ENCODE measurements around the gene PTPRN2. TPM values are rescaled to one million over a fixed set of nuclear protein-coding genes. Genes with fewer than 3 reads are reported as not detected.

The PTPRN2 gene
- total RNA-seq, 1 donor from 2014 or later = 2.4 TPM

DNA sequence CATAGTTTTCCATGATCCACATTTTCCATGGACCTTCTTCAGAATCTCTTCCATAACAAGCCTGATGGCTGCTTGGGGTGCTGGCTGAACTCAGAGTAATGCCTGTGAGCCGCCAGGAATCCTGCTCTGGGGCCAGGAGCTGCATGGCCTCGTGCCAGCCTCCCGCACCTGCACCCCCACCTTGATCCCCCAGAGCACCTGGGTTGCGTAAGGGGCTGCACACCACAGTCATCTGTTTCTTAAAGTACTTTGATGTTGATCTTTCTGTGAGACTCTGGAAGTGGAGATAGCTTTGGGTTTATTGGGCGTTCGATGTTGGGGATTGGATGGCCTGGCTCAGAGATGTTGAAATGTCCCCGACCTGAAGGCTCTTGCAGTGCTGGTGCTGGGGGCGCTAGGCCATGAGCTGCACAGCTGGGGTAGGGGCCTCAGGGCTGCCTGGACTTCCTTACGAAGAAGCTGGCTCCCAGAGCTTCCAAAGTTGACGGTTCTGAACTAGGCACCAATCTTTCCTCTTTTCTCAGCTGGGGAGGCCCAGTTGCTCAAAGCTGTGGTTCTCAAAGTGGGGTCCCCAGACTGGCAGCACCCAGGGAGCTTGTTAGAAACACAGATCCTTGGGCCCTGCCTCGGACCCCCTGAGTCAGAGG, 716.9 kb downstream of the PTPRN2 start:
- Histone ChIP-seq H3K4me3 (ENCODE audit: low read depth, low read length) (no peak overlapping the region), H3K27me3 (ENCODE audit: control insufficient read depth, insufficient read depth, low read length) (no peaks in the 10 kb centered on the region), H3K36me3 (ENCODE audit: control insufficient read depth, insufficient read depth, low read length) (no peaks in the 10 kb centered on the region)
- DNase-seq (ENCODE audit: low read depth) = no peak
- TF ChIP-seq, protein P1, sequence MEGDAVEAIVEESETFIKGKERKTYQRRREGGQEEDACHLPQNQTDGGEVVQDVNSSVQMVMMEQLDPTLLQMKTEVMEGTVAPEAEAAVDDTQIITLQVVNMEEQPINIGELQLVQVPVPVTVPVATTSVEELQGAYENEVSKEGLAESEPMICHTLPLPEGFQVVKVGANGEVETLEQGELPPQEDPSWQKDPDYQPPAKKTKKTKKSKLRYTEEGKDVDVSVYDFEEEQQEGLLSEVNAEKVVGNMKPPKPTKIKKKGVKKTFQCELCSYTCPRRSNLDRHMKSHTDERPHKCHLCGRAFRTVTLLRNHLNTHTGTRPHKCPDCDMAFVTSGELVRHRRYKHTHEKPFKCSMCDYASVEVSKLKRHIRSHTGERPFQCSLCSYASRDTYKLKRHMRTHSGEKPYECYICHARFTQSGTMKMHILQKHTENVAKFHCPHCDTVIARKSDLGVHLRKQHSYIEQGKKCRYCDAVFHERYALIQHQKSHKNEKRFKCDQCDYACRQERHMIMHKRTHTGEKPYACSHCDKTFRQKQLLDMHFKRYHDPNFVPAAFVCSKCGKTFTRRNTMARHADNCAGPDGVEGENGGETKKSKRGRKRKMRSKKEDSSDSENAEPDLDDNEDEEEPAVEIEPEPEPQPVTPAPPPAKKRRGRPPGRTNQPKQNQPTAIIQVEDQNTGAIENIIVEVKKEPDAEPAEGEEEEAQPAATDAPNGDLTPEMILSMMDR (IDR thresholded peaks at IDR 0.05; ENCODE audit: insufficient read depth, low read length, poor library complexity, severe bottlenecking) = no peak

DNA sequence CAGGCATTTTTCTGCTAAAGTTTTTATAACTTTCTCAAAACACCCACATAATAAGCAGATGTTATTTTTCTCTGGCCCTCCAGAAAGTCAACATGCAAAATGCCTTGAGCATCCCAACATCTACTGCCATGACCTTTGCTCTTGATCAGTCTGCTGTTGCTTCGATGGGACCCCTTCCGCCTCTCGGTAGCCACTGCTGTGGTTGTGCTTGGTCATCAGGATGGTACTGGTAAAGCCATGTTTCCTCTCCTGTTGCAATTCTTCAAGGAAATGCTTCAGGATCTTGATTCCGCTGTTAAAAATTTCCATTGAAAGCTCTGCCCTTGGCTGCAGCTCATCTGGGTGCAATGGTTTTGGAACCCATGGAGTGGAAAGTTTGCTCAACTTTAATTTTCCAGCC, 717.8 kb downstream of the PTPRN2 start:
- no peak for DNase-seq (ENCODE audit: low read depth)
- Histone ChIP-seq H3K4me3 (ENCODE audit: low read depth, low read length) (no peak overlapping the region), H3K27me3 (ENCODE audit: control insufficient read depth, insufficient read depth, low read length) (no peaks in the 10 kb centered on the region), H3K36me3 (ENCODE audit: control insufficient read depth, insufficient read depth, low read length) (no peaks in the 10 kb centered on the region)
- TF ChIP-seq, protein P1 (IDR thresholded peaks at IDR 0.05; ENCODE audit: insufficient read depth, low read length, poor library complexity, severe bottlenecking) = no peak

DNA sequence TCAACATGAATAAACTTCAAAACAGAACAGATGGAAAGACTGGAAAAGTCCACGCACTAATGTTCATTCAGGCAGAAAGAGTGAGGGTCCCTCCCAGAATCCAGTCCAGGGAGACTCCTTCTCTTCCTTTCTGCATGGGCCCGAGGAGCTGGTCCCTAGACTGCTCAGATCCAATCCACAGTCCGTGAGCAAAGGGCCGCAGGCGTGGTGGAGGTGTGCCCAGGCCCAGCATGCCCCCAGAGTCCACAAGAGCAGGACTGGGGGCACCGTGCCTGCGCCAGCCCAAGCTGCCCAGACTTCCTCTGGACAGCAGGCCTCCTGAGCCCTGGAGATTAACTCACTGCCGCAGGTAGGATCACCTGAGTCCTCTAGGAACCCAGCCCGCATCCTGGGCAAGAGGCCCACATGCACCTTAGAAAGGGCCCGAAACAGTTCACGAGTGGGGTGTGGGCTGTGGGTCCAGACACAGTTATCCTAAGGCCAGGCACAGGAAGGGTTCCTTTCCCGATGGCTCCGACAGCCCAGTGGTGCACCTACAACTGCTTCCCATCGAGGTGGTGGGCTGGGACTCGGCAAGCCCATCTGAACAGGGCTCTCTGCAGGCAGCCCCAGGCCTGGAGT, 719.8 kb downstream of the PTPRN2 start:
- H3K36me3 ChIP-seq (ENCODE audit: control insufficient read depth, insufficient read depth, low read length) = no peaks in the 10 kb centered on the region
- TF ChIP-seq, protein P1 (IDR thresholded peaks at IDR 0.05; ENCODE audit: insufficient read depth, low read length, poor library complexity, severe bottlenecking) = no peak
- no peak overlapping the region for H3K4me3 ChIP-seq (ENCODE audit: low read depth, low read length)
- no peak for DNase-seq (ENCODE audit: low read depth)
- no peaks in the 10 kb centered on the region for H3K27me3 ChIP-seq (ENCODE audit: control insufficient read depth, insufficient read depth, low read length)

DNA sequence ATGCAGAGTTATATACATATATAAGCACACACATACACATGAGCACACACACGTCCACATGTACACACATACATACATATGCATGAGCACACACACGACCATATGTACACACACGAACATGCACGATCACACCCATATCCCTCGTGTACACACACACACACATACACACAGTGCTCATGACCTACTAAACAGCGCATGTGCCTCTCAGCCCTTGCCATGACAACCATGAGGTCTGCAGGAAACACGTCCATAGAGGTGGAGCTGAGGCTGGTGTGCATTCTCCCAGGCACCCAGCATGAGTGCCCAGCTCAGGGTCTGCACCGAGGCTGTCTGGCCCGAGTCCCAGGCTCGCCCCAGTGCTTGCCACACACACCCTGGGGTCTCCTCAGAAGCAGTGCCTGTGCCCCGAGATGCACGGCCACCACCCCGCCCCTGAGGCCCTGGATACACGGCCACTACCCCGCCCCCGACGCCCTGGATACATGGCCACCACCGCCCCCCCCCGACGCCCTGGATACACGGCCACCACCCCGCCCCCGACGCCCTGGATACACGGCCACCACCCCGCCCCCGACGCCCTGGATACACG, 721.2 kb downstream of the PTPRN2 start:
- Histone ChIP-seq H3K4me3 (ENCODE audit: low read depth, low read length) (no peak overlapping the region), H3K27me3 (ENCODE audit: control insufficient read depth, insufficient read depth, low read length) (no peaks in the 10 kb centered on the region), H3K36me3 (ENCODE audit: control insufficient read depth, insufficient read depth, low read length) (no peaks in the 10 kb centered on the region)
- TF ChIP-seq, protein P1 (IDR thresholded peaks at IDR 0.05; ENCODE audit: insufficient read depth, low read length, poor library complexity, severe bottlenecking) = no peak
- DNase-seq (ENCODE audit: low read depth) = no peak

DNA sequence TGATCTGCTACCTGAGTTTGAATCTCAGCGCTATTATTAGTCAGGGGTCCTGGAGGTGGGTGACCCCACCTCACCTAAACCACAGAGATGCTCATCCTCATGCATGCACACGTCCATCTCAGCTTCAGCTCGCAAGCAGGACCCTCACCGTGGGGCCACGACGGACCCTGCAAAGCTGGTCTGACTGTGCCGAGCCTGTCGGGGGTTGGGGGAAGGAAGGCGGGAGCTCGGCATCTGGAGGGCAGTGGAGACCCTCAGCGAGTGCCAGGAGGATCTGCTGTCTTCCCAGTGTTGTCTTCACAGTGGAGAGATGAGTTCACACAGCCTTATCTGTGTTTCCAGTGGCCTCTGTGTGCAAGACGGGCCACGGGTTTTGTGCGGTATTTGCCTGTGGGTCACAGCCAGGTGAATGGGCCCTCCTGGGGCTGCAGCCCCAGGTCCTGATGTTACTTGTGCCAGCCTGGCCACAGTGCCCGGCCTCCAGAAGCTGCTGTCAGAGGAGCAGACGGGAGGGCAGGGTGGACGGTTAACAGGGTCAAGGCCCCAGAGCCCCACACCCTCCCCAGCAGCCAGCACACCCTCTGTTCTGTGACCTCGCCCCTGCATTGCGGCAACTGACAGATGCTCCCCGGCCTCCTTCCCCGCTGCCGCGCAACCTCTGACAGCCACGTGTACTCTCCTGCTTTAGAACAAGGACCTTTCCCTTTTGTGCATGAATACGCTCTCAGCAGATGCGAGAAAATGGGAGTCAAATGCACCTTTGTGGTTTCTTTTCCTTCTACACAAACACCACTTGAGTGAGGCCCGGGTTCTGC, 722.1 kb downstream of the PTPRN2 start:
- H3K4me3 ChIP-seq (ENCODE audit: low read depth, low read length) = no peak overlapping the region
- no peaks in the 10 kb centered on the region for H3K36me3 ChIP-seq (ENCODE audit: control insufficient read depth, insufficient read depth, low read length)
- no peaks in the 10 kb centered on the region for H3K27me3 ChIP-seq (ENCODE audit: control insufficient read depth, insufficient read depth, low read length)
- TF ChIP-seq, protein P1 (IDR thresholded peaks at IDR 0.05; ENCODE audit: insufficient read depth, low read length, poor library complexity, severe bottlenecking) = no peak
- DNase-seq (ENCODE audit: low read depth) = no peak

All from kidney epithelial cell (primary cell).